Liver (tissue), 9 donors: ENCODE measurements around the gene BCAN. TPM values are rescaled to one million over a fixed set of nuclear protein-coding genes. Genes with fewer than 3 reads are reported as not detected.
A peak's percentile ranks its signal among the peaks of the same experiment; 100 is the strongest.

Source experiments
- DNase-seq: peaks from one replicate; pipeline ENCODE4 v3.0.0-alpha.2; 2017; ENCODE audit warnings: low spot score
- H3K27ac ChIP-seq, 2 donors: one replicate each; pipeline ENCODE4 v1.7.0; 2013; ENCODE audit warnings: inconsistent platforms in 2 of 2, low read length in 2 of 2, control low read depth in 1 of 2, low read depth in 1 of 2, mild to moderate bottlenecking in 1 of 2
- H3K27me3 ChIP-seq, 4 donors: one replicate each; pipeline versions ENCODE4 v1.6.1 to v1.7.0; 2013; ENCODE audit warnings: low read length in 3 of 4, inconsistent platforms in 1 of 4, mild to moderate bottlenecking in 1 of 4, moderate library complexity in 1 of 4; ENCODE audit not compliant: control insufficient read depth in 4 of 4, insufficient read depth in 4 of 4
- H3K36me3 ChIP-seq, 4 donors: one replicate each; pipeline versions ENCODE4 v1.6.1 to v1.7.0; 2013; ENCODE audit warnings: low read length in 3 of 4, mild to moderate bottlenecking in 3 of 4, low read depth in 1 of 4, moderate library complexity in 1 of 4; ENCODE audit not compliant: control insufficient read depth in 4 of 4, insufficient read depth in 3 of 4
- H3K4me1 ChIP-seq, 4 donors: one replicate each; pipeline versions ENCODE4 v1.6.1 to v1.7.0; 2013; ENCODE audit warnings: low read length in 3 of 4, mild to moderate bottlenecking in 3 of 4, moderate library complexity in 1 of 4; ENCODE audit not compliant: control insufficient read depth in 4 of 4, insufficient read depth in 4 of 4
- H3K4me3 ChIP-seq, 3 donors: one replicate each; pipeline versions ENCODE4 v1.6.1 to v1.7.0; 2013; ENCODE audit warnings: low read length in 3 of 3, control low read depth in 1 of 3, low read depth in 1 of 3, mild to moderate bottlenecking in 1 of 3
- H3K9ac ChIP-seq, 2 donors: one replicate each; pipeline ENCODE4 v1.7.0; 2013; ENCODE audit warnings: low read length in 2 of 2, mild to moderate bottlenecking in 2 of 2, moderate library complexity in 2 of 2, control low read depth in 1 of 2, low read depth in 1 of 2
- H3K9me3 ChIP-seq, 4 donors: one replicate each; pipeline versions ENCODE4 v1.6.1 to v1.7.0; 2013; ENCODE audit warnings: low read length in 3 of 4; ENCODE audit not compliant: control insufficient read depth in 4 of 4
- GABPA ChIP-seq, 2 donors: IDR thresholded peaks in 1 of 2; conservative IDR thresholded peaks in 1 of 2; 2 replicates each; pipeline ENCODE4 v1.6.1; 2016; ENCODE audit warnings: antibody characterized with exemption in 2 of 2, mild to moderate bottlenecking in 1 of 2, moderate library complexity in 1 of 2
- HNF4A ChIP-seq, 2 donors: conservative IDR thresholded peaks; 2 replicates each; pipeline ENCODE4 v1.6.1; 2016; ENCODE audit warnings: antibody characterized with exemption in 2 of 2, mild to moderate bottlenecking in 2 of 2
- JUND ChIP-seq, 2 donors: IDR thresholded peaks; 2 replicates each; pipeline ENCODE4 v1.6.1; 2016; ENCODE audit warnings: antibody characterized with exemption in 2 of 2
- RAD21 ChIP-seq, 2 donors: IDR thresholded peaks; 2 replicates each; pipeline ENCODE4 v1.6.1; 2016; ENCODE audit warnings: antibody characterized with exemption in 2 of 2, mild to moderate bottlenecking in 2 of 2
- REST ChIP-seq: IDR thresholded peaks from 2 replicates; pipeline ENCODE4 v1.6.1; 2016; ENCODE audit warnings: antibody characterized with exemption, mild to moderate bottlenecking
- YY1 ChIP-seq: IDR thresholded peaks from 2 replicates; pipeline ENCODE4 v1.6.1; 2016; ENCODE audit warnings: antibody characterized with exemption, mild to moderate bottlenecking
- WGBS: extraction: QIAGEN DNeasy Blood & Tissue Kit; methylation state at CpG from one replicate; pipeline ENCODE4 v1.1.7; 2013; 5-methylcytosine and 5-hydroxymethylcytosine counted together
- polyA plus RNA-seq, 2 donors: library from polyadenylated mRNA; stranded (reverse) in 1 of 2; unstranded in 1 of 2; fragments of 200-250 nt in 1 of 2; fragments of >200 nt in 1 of 2; fragmentation: Nextera tagmentation in 1 of 2; extraction: Ambion mirVana in 1 of 2; gene quantifications; one replicate each; pipeline versions ENCODE4 v1.2.1 to v1.2.3, GENCODE V29; 2013 to 2015
- total RNA-seq, 2 donors: library from RNA; depleted of rRNA; stranded (reverse); fragments of >200 nt; gene quantifications; one replicate each; pipeline ENCODE4 v1.2.3, GENCODE V29; 2014
- TF ChIP-seq, protein P1 (sequence below): IDR thresholded peaks from 2 replicates; pipeline ENCODE4 v1.6.1; 2016; ENCODE audit warnings: antibody characterized with exemption
- TF ChIP-seq, protein P2 (sequence below): fragments of 150-350 bp; IDR thresholded peaks from 2 replicates; pipeline ENCODE4 v1.5.1; 2017; ENCODE audit warnings: improper control_type of control experiment, low read depth, low read length; ENCODE audit not compliant: missing input control
- donor health status: healthy.
- donor health status: healthy.
- donor health status: healthy.
- donor health status: healthy.
- donor health status: healthy.

Gene BCAN
- total and polyA plus RNA-seq, 4 donors: 0.02 TPM; not detected in 3

DNA sequence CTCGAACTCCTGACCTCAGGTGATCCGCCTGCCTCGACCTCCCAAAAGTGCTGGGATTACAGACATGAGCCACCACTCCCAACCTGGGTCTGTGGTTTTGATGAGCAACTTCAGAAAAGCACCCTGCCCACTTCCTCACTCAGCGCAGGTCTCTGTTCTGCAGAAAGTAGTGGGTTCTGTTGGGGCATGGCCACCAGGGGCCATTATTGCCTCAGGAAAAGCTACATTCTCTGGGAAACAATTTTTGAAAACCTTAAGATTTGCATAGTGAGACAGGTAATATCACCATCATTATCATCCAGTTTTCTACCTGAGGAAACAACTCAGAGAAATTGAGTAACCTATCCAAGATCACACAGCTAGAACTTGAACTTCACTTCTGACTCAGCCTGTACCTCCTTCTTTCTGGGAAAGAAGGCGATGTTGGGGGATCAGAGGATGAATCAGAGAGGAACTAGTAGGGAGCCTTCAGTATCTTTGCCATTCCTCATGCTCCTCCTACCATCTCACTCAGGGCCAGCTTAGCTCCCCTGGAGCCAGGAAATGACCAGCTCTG, 42.4 kb downstream of the BCAN start (continued):
- TF ChIP-seq, protein P1, sequence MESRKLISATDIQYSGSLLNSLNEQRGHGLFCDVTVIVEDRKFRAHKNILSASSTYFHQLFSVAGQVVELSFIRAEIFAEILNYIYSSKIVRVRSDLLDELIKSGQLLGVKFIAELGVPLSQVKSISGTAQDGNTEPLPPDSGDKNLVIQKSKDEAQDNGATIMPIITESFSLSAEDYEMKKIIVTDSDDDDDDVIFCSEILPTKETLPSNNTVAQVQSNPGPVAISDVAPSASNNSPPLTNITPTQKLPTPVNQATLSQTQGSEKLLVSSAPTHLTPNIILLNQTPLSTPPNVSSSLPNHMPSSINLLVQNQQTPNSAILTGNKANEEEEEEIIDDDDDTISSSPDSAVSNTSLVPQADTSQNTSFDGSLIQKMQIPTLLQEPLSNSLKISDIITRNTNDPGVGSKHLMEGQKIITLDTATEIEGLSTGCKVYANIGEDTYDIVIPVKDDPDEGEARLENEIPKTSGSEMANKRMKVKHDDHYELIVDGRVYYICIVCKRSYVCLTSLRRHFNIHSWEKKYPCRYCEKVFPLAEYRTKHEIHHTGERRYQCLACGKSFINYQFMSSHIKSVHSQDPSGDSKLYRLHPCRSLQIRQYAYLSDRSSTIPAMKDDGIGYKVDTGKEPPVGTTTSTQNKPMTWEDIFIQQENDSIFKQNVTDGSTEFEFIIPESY: no peak

DNA sequence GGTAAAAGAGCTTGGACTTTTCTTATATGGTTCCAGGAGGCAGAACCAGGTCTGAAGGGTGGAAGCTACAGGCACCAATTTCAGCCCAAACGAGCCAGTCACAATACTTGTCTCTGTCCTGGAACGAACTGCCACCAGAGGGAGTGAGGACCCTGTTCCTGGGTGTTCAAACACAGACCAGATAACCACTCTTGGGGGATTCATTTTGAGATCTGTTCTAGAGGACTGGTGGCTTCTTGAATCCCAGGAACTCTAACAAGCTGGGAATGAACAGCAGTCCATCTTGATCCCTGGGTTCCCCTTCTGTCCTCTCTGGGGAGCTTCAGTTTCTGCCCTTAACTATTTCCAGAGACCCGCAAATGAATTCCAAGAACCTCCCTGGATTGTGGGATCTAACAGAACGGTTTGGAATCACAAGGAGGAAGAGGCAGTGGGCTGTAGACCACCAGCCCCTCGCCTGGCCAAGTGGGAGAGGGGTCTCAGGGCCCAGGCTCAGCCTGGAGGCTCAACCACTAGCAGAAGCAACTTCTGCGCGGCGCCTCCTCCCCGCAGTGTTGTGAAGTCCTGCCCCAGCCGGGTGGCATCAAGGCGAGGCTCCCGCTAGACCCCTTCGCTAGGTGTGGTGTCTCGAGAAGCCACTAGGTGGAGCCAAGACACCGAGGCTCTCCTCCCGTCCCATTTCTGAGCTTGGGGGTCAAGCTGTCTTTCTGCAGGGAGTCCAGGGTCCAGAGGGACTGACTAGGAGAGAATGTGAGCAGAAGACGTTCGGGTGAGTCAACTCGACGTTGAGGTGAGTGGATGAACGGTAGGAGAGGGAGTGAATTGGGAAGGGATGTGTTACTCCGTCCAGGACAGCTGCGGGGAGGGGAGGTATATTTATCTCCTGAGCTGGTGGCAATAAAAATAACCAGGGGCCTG, 47.4 kb downstream of the BCAN start:
- peaks cover 0 to 2% (median under 1%) of the 10 kb centered on the region in 4 donors for H3K27me3 ChIP-seq
- H3K27ac ChIP-seq: no peak overlapping the region
- H3K36me3 ChIP-seq: no peaks in the 10 kb centered on the region
- no peaks in the 10 kb centered on the region for H3K9me3 ChIP-seq
- H3K4me3 ChIP-seq: no peak overlapping the region
- H3K9ac ChIP-seq: no peak overlapping the region
- TF ChIP-seq JUND (IDR thresholded peaks at IDR 0.05): no peak
- peak; percentile 90 to 95 for TF ChIP-seq RAD21 (IDR thresholded peaks at IDR 0.05)
- no peak for TF ChIP-seq REST
- TF ChIP-seq, protein P2, sequence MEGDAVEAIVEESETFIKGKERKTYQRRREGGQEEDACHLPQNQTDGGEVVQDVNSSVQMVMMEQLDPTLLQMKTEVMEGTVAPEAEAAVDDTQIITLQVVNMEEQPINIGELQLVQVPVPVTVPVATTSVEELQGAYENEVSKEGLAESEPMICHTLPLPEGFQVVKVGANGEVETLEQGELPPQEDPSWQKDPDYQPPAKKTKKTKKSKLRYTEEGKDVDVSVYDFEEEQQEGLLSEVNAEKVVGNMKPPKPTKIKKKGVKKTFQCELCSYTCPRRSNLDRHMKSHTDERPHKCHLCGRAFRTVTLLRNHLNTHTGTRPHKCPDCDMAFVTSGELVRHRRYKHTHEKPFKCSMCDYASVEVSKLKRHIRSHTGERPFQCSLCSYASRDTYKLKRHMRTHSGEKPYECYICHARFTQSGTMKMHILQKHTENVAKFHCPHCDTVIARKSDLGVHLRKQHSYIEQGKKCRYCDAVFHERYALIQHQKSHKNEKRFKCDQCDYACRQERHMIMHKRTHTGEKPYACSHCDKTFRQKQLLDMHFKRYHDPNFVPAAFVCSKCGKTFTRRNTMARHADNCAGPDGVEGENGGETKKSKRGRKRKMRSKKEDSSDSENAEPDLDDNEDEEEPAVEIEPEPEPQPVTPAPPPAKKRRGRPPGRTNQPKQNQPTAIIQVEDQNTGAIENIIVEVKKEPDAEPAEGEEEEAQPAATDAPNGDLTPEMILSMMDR: peak; percentile 89
- no peak for TF ChIP-seq YY1
- TF ChIP-seq GABPA (IDR thresholded peaks at IDR 0.05 in 1 of 2, conservative IDR thresholded peaks at IDR 0.05 in 1 of 2): no peak
- peak in 1 of 2 donors; percentile 42 for TF ChIP-seq HNF4A (conservative IDR thresholded peaks at IDR 0.05)
- H3K4me1 ChIP-seq: peaks cover 0 to 5% (median 3%) of the 10 kb centered on the region in 4 donors
- 2% methylated on average over 23 of the region's 23 CpGs for WGBS
- peak; percentile 72 for DNase-seq
